ENCODE measurements around the gene HECW1.

Gene HECW1

GRCh38 chr7:43302211-43302711 is 189.8 kb downstream of the HECW1 start:
- peak; percentile 91 for DNase-seq
- TF ChIP-seq CTCF (IDR thresholded peaks at IDR 0.05; ENCODE audit: low read depth, low read length), result 0 out of 2 replicates have a peak, but pooled peaks have one; percentile 18
- peak overlapping the region; percentile 70 for H3K27ac ChIP-seq
- no peaks in the 10 kb centered on the region for H3K36me3 ChIP-seq
- H3K4me3 ChIP-seq (ENCODE audit: low read depth, low read length), result peak overlapping the region; percentile 14
- no peaks in the 10 kb centered on the region for H3K27me3 ChIP-seq (ENCODE audit: insufficient read depth, low read depth, severe bottlenecking)
- H3K9me3 ChIP-seq (ENCODE audit: severe bottlenecking), result no peaks in the 10 kb centered on the region

GRCh38 chr7:43302773-43303460 is 190.5 kb downstream of the HECW1 start:
- no peaks in the 10 kb centered on the region for H3K36me3 ChIP-seq
- no peaks in the 10 kb centered on the region for H3K9me3 ChIP-seq (ENCODE audit: severe bottlenecking)
- DNase-seq, result no peak
- H3K4me3 ChIP-seq (ENCODE audit: low read depth, low read length), result no peak overlapping the region
- peak overlapping the region; percentile 70 for H3K27ac ChIP-seq
- no peaks in the 10 kb centered on the region for H3K27me3 ChIP-seq (ENCODE audit: insufficient read depth, low read depth, severe bottlenecking)
- no peak for TF ChIP-seq CTCF (IDR thresholded peaks at IDR 0.05; ENCODE audit: low read depth, low read length)

GRCh38 chr7:43303740-43304241 is 191.3 kb downstream of the HECW1 start:
- DNase-seq, result no peak
- no peak overlapping the region for H3K27ac ChIP-seq
- no peaks in the 10 kb centered on the region for H3K9me3 ChIP-seq (ENCODE audit: severe bottlenecking)
- H3K4me3 ChIP-seq (ENCODE audit: low read depth, low read length), result no peak overlapping the region
- no peaks in the 10 kb centered on the region for H3K36me3 ChIP-seq
- no peak for TF ChIP-seq CTCF (IDR thresholded peaks at IDR 0.05; ENCODE audit: low read depth, low read length)
- H3K27me3 ChIP-seq (ENCODE audit: insufficient read depth, low read depth, severe bottlenecking), result no peaks in the 10 kb centered on the region

GRCh38 chr7:43306404-43306803 is 194.0 kb downstream of the HECW1 start:
- H3K36me3 ChIP-seq, result no peaks in the 10 kb centered on the region
- no peak for TF ChIP-seq CTCF (IDR thresholded peaks at IDR 0.05; ENCODE audit: low read depth, low read length)
- no peak overlapping the region for H3K4me3 ChIP-seq (ENCODE audit: low read depth, low read length)
- H3K27ac ChIP-seq, result no peak overlapping the region; the same call in 1 of the 2 replicates
- no peaks in the 10 kb centered on the region for H3K27me3 ChIP-seq (ENCODE audit: insufficient read depth, low read depth, severe bottlenecking)
- DNase-seq, result no peak
- H3K9me3 ChIP-seq (ENCODE audit: severe bottlenecking), result no peaks in the 10 kb centered on the region

GRCh38 chr7:43307522-43307921 is 195.1 kb downstream of the HECW1 start:
- Histone ChIP-seq H3K9me3 (ENCODE audit: severe bottlenecking) (no peaks in the 10 kb centered on the region), H3K36me3 (no peaks in the 10 kb centered on the region), H3K27ac (no peak overlapping the region), H3K4me3 (ENCODE audit: low read depth, low read length) (no peak overlapping the region), H3K27me3 (ENCODE audit: insufficient read depth, low read depth, severe bottlenecking) (no peaks in the 10 kb centered on the region)
- no peak for TF ChIP-seq CTCF (IDR thresholded peaks at IDR 0.05; ENCODE audit: low read depth, low read length)
- DNase-seq, result no peak
